ENCODE measurements around the gene WFDC2. TPM values are rescaled to one million over a fixed set of nuclear protein-coding genes. Genes with fewer than 3 reads are reported as not detected.

Gene WFDC2
- total RNA-seq, 1 donor from 2014 or later, result not detected

DNA sequence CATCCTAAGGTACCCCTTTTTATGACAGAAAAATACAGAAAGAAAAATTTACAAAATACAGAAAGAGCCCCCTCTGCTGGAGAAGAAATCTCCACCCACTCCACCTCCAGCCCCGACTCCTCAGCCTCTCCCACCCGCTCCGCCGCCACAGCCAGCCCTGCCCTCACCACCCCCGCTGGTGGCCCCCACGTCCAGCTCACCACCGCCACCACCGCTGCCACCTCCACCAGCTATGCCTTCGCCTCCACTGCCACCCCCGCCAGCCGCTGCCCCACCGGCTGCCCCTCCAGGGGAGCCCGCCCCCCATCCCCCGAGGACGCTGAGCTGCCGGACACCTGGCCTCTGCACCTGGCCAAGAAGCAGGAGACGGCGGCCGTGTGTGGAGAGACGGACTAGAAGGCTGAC, 17.7 kb downstream of the WFDC2 start:
- Histone ChIP-seq H3K36me3 (no peaks in the 10 kb centered on the region), H3K27me3 (ENCODE audit: low read depth) (peaks cover 90% of the 10 kb centered on the region), H3K27ac (replicated peaks) (no peak overlapping the region), H3K4me3 (no peak overlapping the region), H3K9me3 (replicated peaks) (no peaks in the 10 kb centered on the region), H3K4me1 (no peaks in the 10 kb centered on the region)
- no peak for TF ChIP-seq CTCF (IDR thresholded peaks at IDR 0.05; ENCODE audit: borderline replicate concordance)
- DNase-seq, result no peak
- intact Hi-C loops (cut with micrococcal nuclease), result no loop called here

GRCh38 chr20:45489083-45489531, 19.6 kb downstream of the WFDC2 start:
- Histone ChIP-seq H3K4me3 (no peak overlapping the region), H3K9me3 (replicated peaks) (no peaks in the 10 kb centered on the region), H3K27ac (replicated peaks) (no peak overlapping the region), H3K36me3 (no peaks in the 10 kb centered on the region), H3K4me1 (no peaks in the 10 kb centered on the region), H3K27me3 (ENCODE audit: low read depth) (peaks cover 77% of the 10 kb centered on the region)
- no peak for DNase-seq
- no peak for TF ChIP-seq CTCF (IDR thresholded peaks at IDR 0.05; ENCODE audit: borderline replicate concordance)
- intact Hi-C loops (cut with micrococcal nuclease), result no loop called here

GRCh38 chr20:45495501-45495941, 26.0 kb downstream of the WFDC2 start:
- TF ChIP-seq CTCF (IDR thresholded peaks at IDR 0.05; ENCODE audit: borderline replicate concordance), result no peak
- Histone ChIP-seq H3K4me3 (no peak overlapping the region), H3K9me3 (replicated peaks) (no peaks in the 10 kb centered on the region), H3K27me3 (ENCODE audit: low read depth) (peaks cover 64% of the 10 kb centered on the region), H3K27ac (replicated peaks) (no peak overlapping the region), H3K36me3 (no peaks in the 10 kb centered on the region), H3K4me1 (no peaks in the 10 kb centered on the region)
- intact Hi-C loops (cut with micrococcal nuclease), result no loop called here
- no peak for DNase-seq

GRCh38 chr20:45496166-45496565, 26.6 kb downstream of the WFDC2 start:
- H3K4me3 ChIP-seq, result no peak overlapping the region
- no peaks in the 10 kb centered on the region for H3K9me3 ChIP-seq (replicated peaks)
- no peak for DNase-seq
- intact Hi-C loops (cut with micrococcal nuclease), result no loop called here
- TF ChIP-seq CTCF (IDR thresholded peaks at IDR 0.05; ENCODE audit: borderline replicate concordance), result no peak
- H3K4me1 ChIP-seq, result no peaks in the 10 kb centered on the region
- no peaks in the 10 kb centered on the region for H3K36me3 ChIP-seq
- peaks cover 63% of the 10 kb centered on the region for H3K27me3 ChIP-seq (ENCODE audit: low read depth)
- no peak overlapping the region for H3K27ac ChIP-seq (replicated peaks)

GRCh38 chr20:45497971-45498494, 28.5 kb downstream of the WFDC2 start:
- peaks cover 16% of the 10 kb centered on the region for H3K4me1 ChIP-seq
- no peak overlapping the region for H3K27ac ChIP-seq (replicated peaks)
- peaks cover 55% of the 10 kb centered on the region for H3K27me3 ChIP-seq (ENCODE audit: low read depth)
- no peak for TF ChIP-seq CTCF (IDR thresholded peaks at IDR 0.05; ENCODE audit: borderline replicate concordance)
- no peak overlapping the region for H3K4me3 ChIP-seq
- no peak for DNase-seq
- intact Hi-C loops (cut with micrococcal nuclease), result no loop called here
- H3K9me3 ChIP-seq (replicated peaks), result no peaks in the 10 kb centered on the region
- no peaks in the 10 kb centered on the region for H3K36me3 ChIP-seq
